GM23338 (cell line): ENCODE results near the gene MUC5AC. TPM values are rescaled to one million over a fixed set of nuclear protein-coding genes. Genes with fewer than 3 reads are reported as not detected.

Experiments
- ATAC-seq: fragments of 200-7000 bp; cut with Tn5 transposase; 3 replicates; pipeline ENCODE4 v1.9.1; 2020
- DNase-seq: peaks from one replicate; pipeline ENCODE4 v3.0.0-alpha.2; 2015; ENCODE audit warnings: low spot score
- H2AFZ ChIP-seq: fragments of 200-600 bp; sonication (generic); 2 replicates; pipeline ENCODE4 v1.8.0; 2016; ENCODE audit warnings: antibody characterized with exemption, mild to moderate bottlenecking, moderate library complexity
- H3F3A ChIP-seq: fragments of 200-600 bp; sonication (generic); replicated peaks from 2 replicates; pipeline ENCODE4 v1.8.0; 2017; ENCODE audit warnings: antibody characterized with exemption, mixed run types, low read depth
- H3K27ac ChIP-seq: fragments of 200-600 bp; sonication (generic); 2 replicates; pipeline ENCODE4 v1.6.1; 2016; ENCODE audit warnings: low read depth
- H3K27me3 ChIP-seq: fragments of 200-600 bp; sonication (generic); 2 replicates; pipeline ENCODE4 v1.8.0; 2016; ENCODE audit warnings: mild to moderate bottlenecking, mixed run types, moderate library complexity; ENCODE audit not compliant: insufficient read depth
- H3K36me3 ChIP-seq: fragments of 200-600 bp; sonication (generic); 2 replicates; pipeline ENCODE4 v1.8.0; 2016; ENCODE audit warnings: mild to moderate bottlenecking; ENCODE audit not compliant: insufficient read depth
- H3K4me1 ChIP-seq: fragments of 200-600 bp; sonication (generic); 2 replicates; pipeline ENCODE4 v1.8.0; 2016; ENCODE audit warnings: mild to moderate bottlenecking, moderate library complexity; ENCODE audit not compliant: insufficient read depth
- H3K4me2 ChIP-seq: fragments of 200-600 bp; sonication (generic); 2 replicates; pipeline ENCODE4 v1.7.1; 2017; ENCODE audit warnings: mixed run types
- H3K4me3 ChIP-seq: fragments of 200-600 bp; sonication (generic); 2 replicates; pipeline ENCODE4 v1.6.1; 2016; ENCODE audit warnings: mixed run types
- H3K79me2 ChIP-seq: fragments of 200-600 bp; sonication (generic); replicated peaks from 2 replicates; pipeline ENCODE4 v1.8.0; 2017; ENCODE audit warnings: mild to moderate bottlenecking; ENCODE audit not compliant: insufficient read depth
- H3K9me2 ChIP-seq: fragments of 200-600 bp; sonication (generic); 2 replicates; pipeline ENCODE4 v1.8.0; 2017; ENCODE audit not compliant: insufficient read depth
- H4K20me1 ChIP-seq: fragments of 200-600 bp; sonication (generic); replicated peaks from 2 replicates; pipeline ENCODE4 v1.8.0; 2017; ENCODE audit warnings: mild to moderate bottlenecking; ENCODE audit not compliant: insufficient read depth
- H3K27ac Mint-ChIP-seq: 2 replicates; pipeline ENCODE4 v1.8.0; 2020; ENCODE audit warnings: inconsistent platforms, mild to moderate bottlenecking, moderate library complexity, mixed read lengths
- H3K27me3 Mint-ChIP-seq: 3 replicates; pipeline ENCODE4 v1.8.0; 2022; ENCODE audit warnings: low read depth, mild to moderate bottlenecking, moderate library complexity, mixed read lengths, inconsistent platforms; ENCODE audit not compliant: insufficient read depth, poor library complexity
- H3K36me3 Mint-ChIP-seq: 3 replicates; pipeline ENCODE4 v1.8.0; 2021; ENCODE audit warnings: low read depth, mild to moderate bottlenecking, inconsistent platforms, moderate library complexity, mixed read lengths
- H3K4me1 Mint-ChIP-seq: 3 replicates; pipeline ENCODE4 v1.8.0; 2020; ENCODE audit warnings: mild to moderate bottlenecking, inconsistent platforms, mixed read lengths
- H3K4me3 Mint-ChIP-seq: 3 replicates; pipeline ENCODE4 v1.8.0; 2021; ENCODE audit warnings: moderate library complexity, mild to moderate bottlenecking, inconsistent platforms, mixed read lengths
- H3K9me3 Mint-ChIP-seq: 3 replicates; pipeline ENCODE4 v1.8.0; 2020; ENCODE audit warnings: moderate library complexity, mild to moderate bottlenecking, inconsistent platforms, mixed read lengths
- CREB1 ChIP-seq: fragments of 250-450 bp; sonication (Bioruptor Pico); IDR thresholded peaks from 2 replicates; pipeline ENCODE4 v1.5.0; 2020; ENCODE audit warnings: low read depth, mild to moderate bottlenecking, moderate library complexity
- EZH2phosphoT487 ChIP-seq: fragments of 200-600 bp; sonication (generic); IDR thresholded peaks from one replicate; pipeline ENCODE4 v1.8.1; 2018; ENCODE audit warnings: antibody characterized with exemption; ENCODE audit not compliant: unreplicated experiment
- POLR2AphosphoS5 ChIP-seq: IDR thresholded peaks from 2 replicates; pipeline ENCODE4 v1.6.1; 2016; ENCODE audit warnings: antibody characterized with exemption, low read depth
- STAT1 ChIP-seq: IDR thresholded peaks from one replicate; pipeline ENCODE4 v1.6.1; 2016; ENCODE audit warnings: antibody characterized with exemption; ENCODE audit not compliant: unreplicated experiment
- ZNF114 ChIP-seq: fragments of 250-450 bp; sonication (Bioruptor Pico); IDR thresholded peaks from 2 replicates; pipeline ENCODE4 v1.5.0; 2020; ENCODE audit warnings: mild to moderate bottlenecking, moderate library complexity
- ZNF331 ChIP-seq: fragments of 250-450 bp; sonication (Bioruptor Pico); IDR thresholded peaks from 2 replicates; pipeline ENCODE4 v1.5.0; 2020; ENCODE audit warnings: low read depth, mild to moderate bottlenecking, moderate library complexity
- polyA plus RNA-seq: library from polyadenylated mRNA; unstranded; fragments of >200 nt; fragmentation: Nextera tagmentation; extraction: Ambion mirVana; gene quantifications from 2 replicates; pipeline ENCODE4 v1.2.1, GENCODE V29; 2016
- total RNA-seq: library from RNA; depleted of rRNA; stranded (reverse); fragments of >200 nt; shearing (Covaris generic); gene quantifications from 2 replicates; pipeline ENCODE4 v1.2.3, GENCODE V29; 2014
- TF ChIP-seq, protein P1 (sequence below): IDR thresholded peaks from 2 replicates; pipeline ENCODE4 v1.6.1; 2016; ENCODE audit warnings: antibody characterized with exemption
- TF ChIP-seq, protein P2 (sequence below): IDR thresholded peaks from one replicate; pipeline ENCODE4 v1.6.1; 2018; ENCODE audit warnings: antibody characterized with exemption; ENCODE audit not compliant: unreplicated experiment

The MUC5AC gene
- total and polyA plus RNA-seq, 2 experiments from 2014 or later = not detected

DNA sequence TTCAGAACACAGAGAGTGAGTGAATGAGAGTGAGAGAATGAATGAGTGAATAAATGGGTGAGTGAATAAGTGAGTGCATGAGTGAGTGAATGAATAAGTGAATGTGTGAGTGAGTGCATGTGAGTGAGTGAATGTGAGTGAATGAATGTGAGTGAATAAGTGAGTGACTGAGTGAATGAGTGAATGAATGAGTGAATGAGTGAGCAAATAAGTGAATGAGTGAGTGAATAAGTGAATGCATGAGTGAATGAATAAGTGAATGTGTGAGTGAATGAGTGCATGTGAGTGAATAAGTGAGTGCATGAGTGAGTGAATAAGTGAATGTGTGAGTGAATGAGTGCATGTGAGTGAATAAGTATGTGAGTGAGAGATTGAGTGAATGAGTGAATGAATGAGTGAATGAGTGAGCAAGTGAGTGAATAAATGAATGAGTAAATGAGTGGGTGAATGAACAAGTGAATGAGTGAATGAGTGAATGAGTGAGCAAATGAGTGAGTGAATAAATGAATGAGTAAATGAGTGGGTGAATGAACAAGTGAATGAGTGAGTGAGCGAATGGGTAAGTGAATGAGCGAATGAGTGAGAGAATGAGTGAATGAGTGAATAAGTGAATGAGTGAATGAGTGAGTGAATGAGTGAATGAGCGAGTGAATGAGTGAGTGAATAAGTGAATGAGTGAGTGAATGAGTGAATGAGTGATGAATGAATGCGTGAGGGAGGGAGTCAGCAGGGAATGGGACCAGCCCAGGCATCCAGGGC lies 43.8 kb downstream of the MUC5AC start:
- Histone ChIP-seq H3K27me3 (no peaks in the 10 kb centered on the region), H3K9me2 (no peaks in the 10 kb centered on the region), H4K20me1 (no peaks in the 10 kb centered on the region), H3K79me2 (no peaks in the 10 kb centered on the region), H3K27ac (no peak overlapping the region), H3K36me3 (no peaks in the 10 kb centered on the region), H3K4me2 (no peak overlapping the region), H3F3A (no peaks in the 10 kb centered on the region), H3K4me1 (no peaks in the 10 kb centered on the region), H3K4me3 (no peak overlapping the region), H2AFZ (no peak overlapping the region)
- H3K4me3 Mint-ChIP-seq = no peak overlapping the region
- no peak for DNase-seq
- no peaks in the 10 kb centered on the region for H3K9me3 Mint-ChIP-seq
- H3K27ac Mint-ChIP-seq = no peak overlapping the region
- TF ChIP-seq CREB1 (CRISPR knock-in tag) = no peak
- H3K4me1 Mint-ChIP-seq = no peaks in the 10 kb centered on the region; the same call in 2 of the 3 replicates
- peaks cover 5% of the 10 kb centered on the region for H3K27me3 Mint-ChIP-seq
- H3K36me3 Mint-ChIP-seq = no peaks in the 10 kb centered on the region
- no peak for ATAC-seq

DNA sequence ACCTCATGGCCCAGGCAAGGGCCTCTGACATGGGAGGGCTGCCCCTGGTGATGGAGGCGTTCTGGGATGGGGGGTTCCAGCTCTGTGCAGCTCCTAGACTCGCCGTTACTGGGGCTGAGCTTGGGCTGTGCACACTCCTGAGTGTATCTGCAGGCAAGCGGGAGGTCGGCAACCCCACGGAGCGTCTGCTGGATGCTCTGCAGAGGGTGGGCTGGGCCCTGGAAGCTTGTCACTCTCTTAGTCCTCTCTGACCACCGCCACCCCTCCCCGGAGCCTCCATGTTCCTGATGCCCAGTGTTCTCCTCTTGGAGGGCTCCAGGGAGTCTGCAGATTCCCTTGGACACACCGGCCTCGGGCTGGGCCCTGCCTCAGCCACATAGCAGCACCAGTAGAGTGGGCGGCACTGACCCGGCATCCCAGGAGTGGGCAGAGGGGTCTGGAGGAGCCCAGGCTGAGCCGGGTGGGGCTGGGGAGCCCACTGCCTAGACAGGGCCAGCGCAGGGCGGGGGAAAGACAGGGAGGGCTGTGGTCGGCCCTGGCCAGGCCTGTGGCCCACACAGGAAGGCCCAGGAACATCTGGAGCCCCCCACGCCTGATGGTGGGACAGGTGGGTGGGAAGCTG lies 44.5 kb downstream of the MUC5AC start:
- H3K4me3 ChIP-seq = no peak overlapping the region
- TF ChIP-seq ZNF331 (no peak), CREB1 (CRISPR knock-in tag) (no peak), POLR2AphosphoS5 (no peak), EZH2phosphoT487 (no peak), ZNF114 (CRISPR knock-in tag) (no peak), STAT1 (no peak)
- TF ChIP-seq, protein P1, sequence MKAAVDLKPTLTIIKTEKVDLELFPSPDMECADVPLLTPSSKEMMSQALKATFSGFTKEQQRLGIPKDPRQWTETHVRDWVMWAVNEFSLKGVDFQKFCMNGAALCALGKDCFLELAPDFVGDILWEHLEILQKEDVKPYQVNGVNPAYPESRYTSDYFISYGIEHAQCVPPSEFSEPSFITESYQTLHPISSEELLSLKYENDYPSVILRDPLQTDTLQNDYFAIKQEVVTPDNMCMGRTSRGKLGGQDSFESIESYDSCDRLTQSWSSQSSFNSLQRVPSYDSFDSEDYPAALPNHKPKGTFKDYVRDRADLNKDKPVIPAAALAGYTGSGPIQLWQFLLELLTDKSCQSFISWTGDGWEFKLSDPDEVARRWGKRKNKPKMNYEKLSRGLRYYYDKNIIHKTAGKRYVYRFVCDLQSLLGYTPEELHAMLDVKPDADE = no peak
- TF ChIP-seq, protein P2, sequence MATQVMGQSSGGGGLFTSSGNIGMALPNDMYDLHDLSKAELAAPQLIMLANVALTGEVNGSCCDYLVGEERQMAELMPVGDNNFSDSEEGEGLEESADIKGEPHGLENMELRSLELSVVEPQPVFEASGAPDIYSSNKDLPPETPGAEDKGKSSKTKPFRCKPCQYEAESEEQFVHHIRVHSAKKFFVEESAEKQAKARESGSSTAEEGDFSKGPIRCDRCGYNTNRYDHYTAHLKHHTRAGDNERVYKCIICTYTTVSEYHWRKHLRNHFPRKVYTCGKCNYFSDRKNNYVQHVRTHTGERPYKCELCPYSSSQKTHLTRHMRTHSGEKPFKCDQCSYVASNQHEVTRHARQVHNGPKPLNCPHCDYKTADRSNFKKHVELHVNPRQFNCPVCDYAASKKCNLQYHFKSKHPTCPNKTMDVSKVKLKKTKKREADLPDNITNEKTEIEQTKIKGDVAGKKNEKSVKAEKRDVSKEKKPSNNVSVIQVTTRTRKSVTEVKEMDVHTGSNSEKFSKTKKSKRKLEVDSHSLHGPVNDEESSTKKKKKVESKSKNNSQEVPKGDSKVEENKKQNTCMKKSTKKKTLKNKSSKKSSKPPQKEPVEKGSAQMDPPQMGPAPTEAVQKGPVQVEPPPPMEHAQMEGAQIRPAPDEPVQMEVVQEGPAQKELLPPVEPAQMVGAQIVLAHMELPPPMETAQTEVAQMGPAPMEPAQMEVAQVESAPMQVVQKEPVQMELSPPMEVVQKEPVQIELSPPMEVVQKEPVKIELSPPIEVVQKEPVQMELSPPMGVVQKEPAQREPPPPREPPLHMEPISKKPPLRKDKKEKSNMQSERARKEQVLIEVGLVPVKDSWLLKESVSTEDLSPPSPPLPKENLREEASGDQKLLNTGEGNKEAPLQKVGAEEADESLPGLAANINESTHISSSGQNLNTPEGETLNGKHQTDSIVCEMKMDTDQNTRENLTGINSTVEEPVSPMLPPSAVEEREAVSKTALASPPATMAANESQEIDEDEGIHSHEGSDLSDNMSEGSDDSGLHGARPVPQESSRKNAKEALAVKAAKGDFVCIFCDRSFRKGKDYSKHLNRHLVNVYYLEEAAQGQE = no peak
- no peak overlapping the region for H3K27ac ChIP-seq
- H3F3A ChIP-seq = no peaks in the 10 kb centered on the region
- no peak for DNase-seq
- H3K4me2 ChIP-seq = no peak overlapping the region
- H4K20me1 ChIP-seq = no peaks in the 10 kb centered on the region
- H3K4me3 Mint-ChIP-seq = no peak overlapping the region
- no peaks in the 10 kb centered on the region for H3K36me3 Mint-ChIP-seq
- no peaks in the 10 kb centered on the region for H3K9me3 Mint-ChIP-seq
- no peaks in the 10 kb centered on the region for H3K36me3 ChIP-seq
- no peak for ATAC-seq
- H3K27me3 Mint-ChIP-seq = peaks cover 3% of the 10 kb centered on the region
- no peaks in the 10 kb centered on the region for H3K4me1 ChIP-seq
- no peak overlapping the region for H2AFZ ChIP-seq
- no peaks in the 10 kb centered on the region; the same call in 2 of the 3 replicates for H3K4me1 Mint-ChIP-seq
- no peaks in the 10 kb centered on the region for H3K27me3 ChIP-seq
- H3K79me2 ChIP-seq = no peaks in the 10 kb centered on the region
- H3K27ac Mint-ChIP-seq = no peak overlapping the region
- H3K9me2 ChIP-seq = no peaks in the 10 kb centered on the region
